Measurements from ENCODE around the gene CD300A.

The CD300A gene

GRCh38 chr17:74450231-74450630 lies 16.2 kb upstream of the CD300A start:
- no peak for TF ChIP-seq ZBTB7A (IDR thresholded peaks at IDR 0.05; ENCODE audit: low read depth)

GRCh38 chr17:74450925-74451403 lies 15.5 kb upstream of the CD300A start:
- no peak for TF ChIP-seq REST (IDR thresholded peaks at IDR 0.05; ENCODE audit: low read depth)
- no peak for TF ChIP-seq MAX (IDR thresholded peaks at IDR 0.05)
- no peak for TF ChIP-seq EGR1 (IDR thresholded peaks at IDR 0.05)
- TF ChIP-seq USF1 (IDR thresholded peaks at IDR 0.05): no peak
- no peak for TF ChIP-seq TCF12 (IDR thresholded peaks at IDR 0.05; ENCODE audit: low read depth)
- TF ChIP-seq EP300 (IDR thresholded peaks at IDR 0.05; ENCODE audit: borderline replicate concordance): no peak
- TF ChIP-seq FOXM1 (IDR thresholded peaks at IDR 0.05; ENCODE audit: borderline replicate concordance, low read depth): no peak
- no peak for TF ChIP-seq CREB1 (IDR thresholded peaks at IDR 0.05; ENCODE audit: low read depth)
- no peak for TF ChIP-seq CEBPB (IDR thresholded peaks at IDR 0.05)
- TF ChIP-seq TEAD4 (IDR thresholded peaks at IDR 0.05): no peak
- TF ChIP-seq ZBTB7A (IDR thresholded peaks at IDR 0.05; ENCODE audit: low read depth): no peak

GRCh38 chr17:74451557-74451956 lies 14.9 kb upstream of the CD300A start:
- TF ChIP-seq MAX (IDR thresholded peaks at IDR 0.05) (no peak), FOXM1 (IDR thresholded peaks at IDR 0.05; ENCODE audit: borderline replicate concordance, low read depth) (no peak), ZBTB7A (IDR thresholded peaks at IDR 0.05; ENCODE audit: low read depth) (no peak), EP300 (IDR thresholded peaks at IDR 0.05; ENCODE audit: borderline replicate concordance) (no peak), NFIC (IDR thresholded peaks at IDR 0.05) (no peak), TAF1 (IDR thresholded peaks at IDR 0.05; ENCODE audit: low read depth) (no peak), REST (IDR thresholded peaks at IDR 0.05; ENCODE audit: low read depth) (no peak)

GRCh38 chr17:74452033-74452840 lies 14.2 kb upstream of the CD300A start:
- TF ChIP-seq REST (IDR thresholded peaks at IDR 0.05; ENCODE audit: low read depth) (no peak), RAD21 (IDR thresholded peaks at IDR 0.05; ENCODE audit: low read depth) (no peak), USF1 (IDR thresholded peaks at IDR 0.05) (no peak), YY1 (IDR thresholded peaks at IDR 0.05; ENCODE audit: low read depth) (no peak), EP300 (IDR thresholded peaks at IDR 0.05; ENCODE audit: borderline replicate concordance) (no peak), CEBPB (IDR thresholded peaks at IDR 0.05) (no peak), EGR1 (IDR thresholded peaks at IDR 0.05) (no peak), FOXM1 (IDR thresholded peaks at IDR 0.05; ENCODE audit: borderline replicate concordance, low read depth) (no peak)
